Measurements from ENCODE around the gene AGBL5. TPM values are rescaled to one million over a fixed set of nuclear protein-coding genes. Genes with fewer than 3 reads are reported as not detected.

The AGBL5 gene
- total and polyA plus RNA-seq, 2 donors (not counting 1 experiment from before 2014, with no cell fraction given): 10.0 to 17.5 TPM

- intact Hi-C loops (cut with micrococcal nuclease): no loop called here
- H3K9me3 Mint-ChIP-seq (ENCODE audit: insufficient read depth): no peaks in the 10 kb centered on the region
- ChIA-PET CTCF (interaction anchor here (1.2 to 1.9 kb wide), 2 partner anchors 13 to 42 kb away, joined by 4 to 11 read pairs; no protein-coding TSS in a partner anchor), POLR2A (no interaction called here)
- Histone ChIP-seq H2AFZ (ENCODE audit: insufficient read depth, low read depth, low read length, poor library complexity, severe bottlenecking) (no peak overlapping the region), H3K27ac (ENCODE audit: low read length in 2 of 2) (no peak overlapping the region), H3K79me2 (ENCODE audit: control insufficient read depth, insufficient read depth, low read length) (no peaks in the 10 kb centered on the region), H3K4me3 (ENCODE audit: control extremely low read depth in 1 of 5, extremely low read depth in 1 of 5, insufficient read depth in 1 of 5, low read depth in 2 of 5, low read length in 4 of 5) (no peak overlapping the region), H4K20me1 (ENCODE audit: control insufficient read depth, insufficient read depth, low read length, poor library complexity, severe bottlenecking) (no peaks in the 10 kb centered on the region), H3K36me3 (replicated peaks in 1 of 2; ENCODE audit: control extremely low read depth in 1 of 2, control insufficient read depth in 1 of 2, extremely low read depth in 1 of 2, insufficient read depth in 2 of 2, low read length in 1 of 2) (no peaks in the 10 kb centered on the region), H3K9ac (ENCODE audit: low read length) (no peak overlapping the region), H3K27me3 (replicated peaks in 1 of 4; ENCODE audit: control extremely low read depth in 1 of 4, control insufficient read depth in 3 of 4, insufficient read depth in 4 of 4, low read length in 3 of 4) (peaks cover 0 to 4% (median 0%) of the 10 kb centered on the region in 4 experiments), H3K4me1 (ENCODE audit: control insufficient read depth in 2 of 2, insufficient read depth in 2 of 2, low read length in 2 of 2) (no peaks in the 10 kb centered on the region), H3K9me3 (ENCODE audit: control extremely low read depth in 1 of 3, control insufficient read depth in 2 of 3, insufficient read depth in 1 of 3, low read length in 2 of 3) (no peaks in the 10 kb centered on the region), H3K4me2 (replicated peaks; ENCODE audit: low read depth, low read length, poor library complexity, severe bottlenecking) (no peak overlapping the region)
- WGBS (ENCODE audit: insufficient coverage): 74% methylated on average over 5 of the region's 9 CpGs
- ATAC-seq (ENCODE audit: low read depth) (no peak), DNase-seq (no peak)
- H3K4me1 Mint-ChIP-seq: no peaks in the 10 kb centered on the region
- H3K4me3 Mint-ChIP-seq: no peak overlapping the region
- no peak overlapping the region for H3K27ac Mint-ChIP-seq
- H3K27me3 Mint-ChIP-seq: peaks cover 33% of the 10 kb centered on the region
- TF ChIP-seq CTCF (IDR thresholded peaks at IDR 0.05) (no peak), EZH2 (IDR thresholded peaks at IDR 0.05; ENCODE audit: borderline replicate concordance, insufficient read depth, low read depth, low read length, poor library complexity, severe bottlenecking) (no peak)
These were observed 47.6 kb upstream of the AGBL5 start for GRCh38 chr2:27003857-27004256.

- Histone ChIP-seq H2AFZ (ENCODE audit: insufficient read depth, low read depth, low read length, poor library complexity, severe bottlenecking) (no peak overlapping the region), H3K79me2 (ENCODE audit: control insufficient read depth, insufficient read depth, low read length) (no peaks in the 10 kb centered on the region), H4K20me1 (ENCODE audit: control insufficient read depth, insufficient read depth, low read length, poor library complexity, severe bottlenecking) (no peaks in the 10 kb centered on the region), H3K4me1 (ENCODE audit: control insufficient read depth in 2 of 2, insufficient read depth in 2 of 2, low read length in 2 of 2) (no peaks in the 10 kb centered on the region), H3K4me3 (ENCODE audit: control extremely low read depth in 1 of 5, extremely low read depth in 1 of 5, insufficient read depth in 1 of 5, low read depth in 2 of 5, low read length in 4 of 5) (no peak overlapping the region), H3K27ac (ENCODE audit: low read length in 2 of 2) (no peak overlapping the region), H3K36me3 (replicated peaks in 1 of 2; ENCODE audit: control extremely low read depth in 1 of 2, control insufficient read depth in 1 of 2, extremely low read depth in 1 of 2, insufficient read depth in 2 of 2, low read length in 1 of 2) (no peaks in the 10 kb centered on the region), H3K4me2 (replicated peaks; ENCODE audit: low read depth, low read length, poor library complexity, severe bottlenecking) (no peak overlapping the region), H3K9ac (ENCODE audit: low read length) (no peak overlapping the region), H3K9me3 (ENCODE audit: control extremely low read depth in 1 of 3, control insufficient read depth in 2 of 3, insufficient read depth in 1 of 3, low read length in 2 of 3) (no peaks in the 10 kb centered on the region), H3K27me3 (replicated peaks in 1 of 4; ENCODE audit: control extremely low read depth in 1 of 4, control insufficient read depth in 3 of 4, insufficient read depth in 4 of 4, low read length in 3 of 4) (peaks cover 0 to 4% (median 0%) of the 10 kb centered on the region in 4 experiments)
- ATAC-seq (ENCODE audit: low read depth): no peak
- ChIA-PET CTCF (interaction anchor here (2.2 kb wide), 1 partner anchor 10 kb away, joined by 5 read pairs; no protein-coding TSS in a partner anchor), POLR2A (no interaction called here)
- Mint-ChIP-seq H3K9me3 (ENCODE audit: insufficient read depth) (no peaks in the 10 kb centered on the region), H3K4me1 (no peaks in the 10 kb centered on the region), H3K27me3 (peaks cover 34% of the 10 kb centered on the region), H3K4me3 (no peak overlapping the region), H3K27ac (no peak overlapping the region)
- DNase-seq: no peak
- 86% methylated on average over 2 of the region's 6 CpGs for WGBS (ENCODE audit: insufficient coverage)
- no peak for TF ChIP-seq EZH2 (IDR thresholded peaks at IDR 0.05; ENCODE audit: borderline replicate concordance, insufficient read depth, low read depth, low read length, poor library complexity, severe bottlenecking)
- TF ChIP-seq CTCF (IDR thresholded peaks at IDR 0.05): no peak
- intact Hi-C loops (cut with micrococcal nuclease): no loop called here
These were observed 44.7 kb upstream of the AGBL5 start for GRCh38 chr2:27006602-27007415.
